Measurements from ENCODE around the gene AZGP1.
"Not testable (repeated sequence)": the region's sequence is repeated elsewhere in the genome, so short reads cannot be mapped to it uniquely, and the experiment has no call there.

The AZGP1 gene

GRCh38 chr7:99996755-99997544, 21.1 kb upstream of the AZGP1 start:
- no peak for DNase-seq

- DNase-seq, result no peak
Measured at GRCh38 chr7:99994819-99995218, 19.0 kb upstream of the AZGP1 start.

GRCh38 chr7:99992330-99993038, 16.7 kb upstream of the AZGP1 start:
- DNase-seq, result no peak

GRCh38 chr7:99991543-99991942, 15.7 kb upstream of the AZGP1 start:
- DNase-seq, result not testable (repeated sequence)

GRCh38 chr7:99990460-99990852, 14.6 kb upstream of the AZGP1 start:
- DNase-seq, result no peak

GRCh38 chr7:99987846-99988245, 12.0 kb upstream of the AZGP1 start:
- DNase-seq, result no peak

GRCh38 chr7:99987306-99987705, 11.5 kb upstream of the AZGP1 start:
- not testable (repeated sequence) for DNase-seq

- no peak for DNase-seq
Measured at GRCh38 chr7:99984593-99984992, 8.8 kb upstream of the AZGP1 start.

- not testable (repeated sequence) for DNase-seq
Measured at GRCh38 chr7:99981066-99981465, 5.2 kb upstream of the AZGP1 start.

- DNase-seq, result not testable (repeated sequence)
Measured at GRCh38 chr7:99980448-99980872, 4.6 kb upstream of the AZGP1 start.

- not testable (repeated sequence) for DNase-seq
Measured at GRCh38 chr7:99979814-99980225, 4.0 kb upstream of the AZGP1 start.

- no peak for DNase-seq
Measured at GRCh38 chr7:99976626-99977025, 795 bp upstream of the AZGP1 start.

GRCh38 chr7:99974681-99975080, 1.1 kb downstream of the AZGP1 start:
- DNase-seq, result no peak

GRCh38 chr7:99973817-99974216, 2.0 kb downstream of the AZGP1 start:
- DNase-seq, result not testable (repeated sequence)

- no peak for DNase-seq
Measured at GRCh38 chr7:99971242-99971641, 4.6 kb downstream of the AZGP1 start.

- not testable (repeated sequence) for DNase-seq
Measured at GRCh38 chr7:99969813-99970212, 6.0 kb downstream of the AZGP1 start.

- no peak for DNase-seq
Measured at GRCh38 chr7:99969298-99969697, 6.5 kb downstream of the AZGP1 start.

- no peak for DNase-seq
Measured at GRCh38 chr7:99958564-99959227, 17.1 kb downstream of the AZGP1 start.

GRCh38 chr7:99955247-99955646, 20.6 kb downstream of the AZGP1 start:
- no peak for DNase-seq

GRCh38 chr7:99954643-99955042, 21.2 kb downstream of the AZGP1 start:
- not testable (repeated sequence) for DNase-seq

GRCh38 chr7:99953649-99954048, 22.2 kb downstream of the AZGP1 start:
- DNase-seq, result no peak

- DNase-seq, result not testable (repeated sequence)
Measured at GRCh38 chr7:99952649-99953048, 23.2 kb downstream of the AZGP1 start.

GRCh38 chr7:99950819-99951218, 25.0 kb downstream of the AZGP1 start:
- DNase-seq, result not testable (repeated sequence)

All from NCI-H510A (cell line).